ENCODE results near the gene KCNN1. TPM values are rescaled to one million over a fixed set of nuclear protein-coding genes. Genes with fewer than 3 reads are reported as not detected.

The KCNN1 gene
- total and polyA plus RNA-seq, 9 of the 15 experiments (the other 6 are each of a cell fraction or from before 2014, with no cell fraction given), result 0.01 to 6.2 (median 0.72) TPM

- peak in 1 of 2 experiments; percentile 63; a peak in 1 of 4 replicates for TF ChIP-seq ZNF639 (CRISPR knock-in tag; conservative IDR thresholded peaks at IDR 0.05 in 1 of 2, IDR thresholded peaks at IDR 0.05 in 1 of 2)
- TF ChIP-seq LCOR (CRISPR knock-in tag; IDR thresholded peaks at IDR 0.05), result 0 out of 2 replicates have a peak, but pooled peaks have one; percentile 26
- peak; percentile 58; the same call in 1 of the 2 replicates for TF ChIP-seq USF2 (CRISPR knock-in tag; IDR thresholded peaks at IDR 0.05)
- peak; percentile 57; the same call in 1 of the 2 replicates for TF ChIP-seq FOXO4 (CRISPR knock-in tag; IDR thresholded peaks at IDR 0.05)
- no peak for TF ChIP-seq FOS (IDR thresholded peaks at IDR 0.05; ENCODE audit: extremely low read depth, insufficient read length)
- peak; percentile 97 for TF ChIP-seq EGR1 (conservative IDR thresholded peaks at IDR 0.05)
- peak in 1 of 3 experiments; percentile 66; a peak in 2 of 6 replicates for TF ChIP-seq ZBTB11 (CRISPR knock-in tag; IDR thresholded peaks at IDR 0.05)
- TF ChIP-seq GATAD2A (IDR thresholded peaks at IDR 0.05), result peak; percentile 13; the same call in 1 of the 2 replicates
- peak; percentile 94 for TF ChIP-seq MAX (CRISPR knock-in tag; IDR thresholded peaks at IDR 0.05)
- peak; percentile 54 for TF ChIP-seq ZBTB7A (IDR thresholded peaks at IDR 0.05; ENCODE audit: borderline replicate concordance, control insufficient read depth, low read depth, low read length)
- TF ChIP-seq TFAP4 (CRISPR knock-in tag; IDR thresholded peaks at IDR 0.05; ENCODE audit: borderline replicate concordance), result peak; percentile 97
- TF ChIP-seq MAZ (CRISPR knock-in tag; conservative IDR thresholded peaks at IDR 0.05 in 1 of 2, IDR thresholded peaks at IDR 0.05 in 1 of 2), result peak; percentile 29 to 68; a peak in 1 of 4 replicates
- peak; percentile 81 for TF ChIP-seq MTA3 (IDR thresholded peaks at IDR 0.05; ENCODE audit: borderline replicate concordance)
- TF ChIP-seq MXI1 (IDR thresholded peaks at IDR 0.05; ENCODE audit: low read depth, low read length), result no peak
Measured at GRCh38 chr19:17942582-17943273, 24.2 kb upstream of the KCNN1 start (continued).

Data from K562 (cell line).